HPDE6-E6E7 (cell line): ENCODE measurements around the gene PIK3R5.
"Not testable (repeated sequence)": the region's sequence is repeated elsewhere in the genome, so short reads cannot be mapped to it uniquely, and the experiment has no call there.

Experiments
- DNase-seq: peaks from one replicate; pipeline ENCODE4 v3.0.0; 2011; ENCODE audit warnings: missing footprints; ENCODE audit errors: extremely low spot score

Gene PIK3R5, protein sequence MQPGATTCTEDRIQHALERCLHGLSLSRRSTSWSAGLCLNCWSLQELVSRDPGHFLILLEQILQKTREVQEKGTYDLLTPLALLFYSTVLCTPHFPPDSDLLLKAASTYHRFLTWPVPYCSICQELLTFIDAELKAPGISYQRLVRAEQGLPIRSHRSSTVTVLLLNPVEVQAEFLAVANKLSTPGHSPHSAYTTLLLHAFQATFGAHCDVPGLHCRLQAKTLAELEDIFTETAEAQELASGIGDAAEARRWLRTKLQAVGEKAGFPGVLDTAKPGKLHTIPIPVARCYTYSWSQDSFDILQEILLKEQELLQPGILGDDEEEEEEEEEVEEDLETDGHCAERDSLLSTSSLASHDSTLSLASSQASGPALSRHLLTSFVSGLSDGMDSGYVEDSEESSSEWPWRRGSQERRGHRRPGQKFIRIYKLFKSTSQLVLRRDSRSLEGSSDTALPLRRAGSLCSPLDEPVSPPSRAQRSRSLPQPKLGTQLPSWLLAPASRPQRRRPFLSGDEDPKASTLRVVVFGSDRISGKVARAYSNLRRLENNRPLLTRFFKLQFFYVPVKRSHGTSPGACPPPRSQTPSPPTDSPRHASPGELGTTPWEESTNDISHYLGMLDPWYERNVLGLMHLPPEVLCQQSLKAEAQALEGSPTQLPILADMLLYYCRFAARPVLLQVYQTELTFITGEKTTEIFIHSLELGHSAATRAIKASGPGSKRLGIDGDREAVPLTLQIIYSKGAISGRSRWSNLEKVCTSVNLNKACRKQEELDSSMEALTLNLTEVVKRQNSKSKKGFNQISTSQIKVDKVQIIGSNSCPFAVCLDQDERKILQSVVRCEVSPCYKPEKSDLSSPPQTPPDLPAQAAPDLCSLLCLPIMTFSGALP

DNA sequence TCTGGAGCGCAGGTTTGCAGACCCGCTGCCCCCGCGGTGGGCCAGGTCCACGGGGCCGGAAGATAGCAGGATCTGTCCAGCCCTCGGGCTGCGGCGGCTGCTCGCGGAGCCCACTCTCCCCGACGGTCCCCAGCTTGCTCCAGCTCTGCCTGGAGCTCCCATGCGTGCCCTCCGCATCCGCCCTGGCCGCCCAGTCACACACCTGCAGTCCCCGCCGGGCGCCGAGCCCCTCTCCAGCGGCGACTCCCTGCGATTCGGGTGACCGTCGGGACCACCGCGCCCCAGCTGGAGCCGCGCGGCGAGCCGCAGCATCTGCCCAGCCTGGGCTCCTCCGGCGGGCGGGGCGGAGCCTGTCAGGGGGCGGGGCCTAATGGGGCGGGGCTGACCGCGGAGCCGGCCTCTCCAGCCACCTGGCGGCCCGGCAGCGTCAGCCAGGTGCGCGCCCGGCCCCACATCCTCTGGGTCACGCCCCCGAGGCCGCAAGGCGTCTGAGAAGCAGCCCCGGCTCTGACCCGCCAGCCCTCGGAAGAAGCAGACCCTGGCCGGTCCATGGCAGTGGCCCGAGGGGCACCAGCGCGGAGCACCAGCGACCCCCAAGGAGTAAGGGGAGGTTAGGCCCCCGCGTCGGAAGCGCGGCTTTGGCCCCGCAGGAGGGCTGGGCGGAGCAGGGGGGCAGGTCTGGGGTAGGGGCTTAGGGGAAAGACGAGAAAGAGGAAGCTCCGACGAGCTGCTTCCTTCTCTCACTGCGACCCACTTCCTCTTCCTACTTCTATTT lies at the start of gene PIK3R5:
Gene PIK3R5, minus strand, starts transcription at position 314 of the 775 bp plus-strand sequence. CDS start 54,213 bp downstream, outside the sequence.
- DNase-seq = no peak

DNA sequence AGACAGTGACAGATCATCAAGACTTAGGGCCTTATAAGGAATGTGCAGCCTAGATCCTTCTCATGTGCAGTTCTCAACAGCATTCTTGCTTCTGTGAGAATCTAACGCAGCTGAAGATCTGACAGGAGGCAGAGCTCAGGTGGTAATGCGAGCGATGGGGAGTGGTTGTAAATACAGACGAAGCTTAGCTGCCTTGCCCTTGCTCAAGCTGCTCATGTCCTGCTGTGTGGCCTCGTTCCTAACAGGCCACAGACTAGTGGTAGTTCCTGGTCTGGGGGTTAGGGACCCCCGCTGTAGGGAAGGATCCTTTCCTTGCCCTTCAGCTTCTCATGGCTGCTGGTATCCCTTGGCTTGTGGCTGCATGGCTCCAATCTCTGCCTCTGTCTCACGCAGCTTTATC lies 45.5 kb upstream of the PIK3R5 start:
- no peak for DNase-seq

- no peak for DNase-seq
Measured at GRCh38 chr17:9009737-9010136, 44.2 kb upstream of the PIK3R5 start.

DNA sequence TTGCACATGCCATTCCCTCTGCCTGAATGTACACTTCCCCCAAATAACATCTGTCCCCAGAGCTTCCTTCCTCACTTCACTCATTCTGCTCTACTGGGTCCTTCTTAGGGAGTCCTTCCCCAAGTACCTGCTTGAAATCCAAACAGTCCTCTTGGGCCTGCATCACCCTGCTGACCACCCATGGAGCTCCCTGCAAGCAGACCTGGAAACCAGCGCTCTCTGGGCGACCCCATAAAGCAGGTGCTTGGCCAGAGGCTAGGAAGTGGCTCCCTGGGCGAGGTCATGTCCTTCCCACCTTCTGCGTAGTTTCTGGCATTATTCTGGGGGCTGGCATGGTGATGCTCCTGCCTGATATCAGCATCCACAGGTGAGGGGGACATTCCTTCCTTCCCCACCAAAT lies 43.6 kb upstream of the PIK3R5 start:
- no peak for DNase-seq

- DNase-seq = no peak
Measured at GRCh38 chr17:9007052-9007714, 41.7 kb upstream of the PIK3R5 start.

GRCh38 chr17:9006175-9006767 lies 40.8 kb upstream of the PIK3R5 start:
- no peak for DNase-seq

- no peak for DNase-seq
Measured at GRCh38 chr17:9004961-9005285, 39.4 kb upstream of the PIK3R5 start.

DNA sequence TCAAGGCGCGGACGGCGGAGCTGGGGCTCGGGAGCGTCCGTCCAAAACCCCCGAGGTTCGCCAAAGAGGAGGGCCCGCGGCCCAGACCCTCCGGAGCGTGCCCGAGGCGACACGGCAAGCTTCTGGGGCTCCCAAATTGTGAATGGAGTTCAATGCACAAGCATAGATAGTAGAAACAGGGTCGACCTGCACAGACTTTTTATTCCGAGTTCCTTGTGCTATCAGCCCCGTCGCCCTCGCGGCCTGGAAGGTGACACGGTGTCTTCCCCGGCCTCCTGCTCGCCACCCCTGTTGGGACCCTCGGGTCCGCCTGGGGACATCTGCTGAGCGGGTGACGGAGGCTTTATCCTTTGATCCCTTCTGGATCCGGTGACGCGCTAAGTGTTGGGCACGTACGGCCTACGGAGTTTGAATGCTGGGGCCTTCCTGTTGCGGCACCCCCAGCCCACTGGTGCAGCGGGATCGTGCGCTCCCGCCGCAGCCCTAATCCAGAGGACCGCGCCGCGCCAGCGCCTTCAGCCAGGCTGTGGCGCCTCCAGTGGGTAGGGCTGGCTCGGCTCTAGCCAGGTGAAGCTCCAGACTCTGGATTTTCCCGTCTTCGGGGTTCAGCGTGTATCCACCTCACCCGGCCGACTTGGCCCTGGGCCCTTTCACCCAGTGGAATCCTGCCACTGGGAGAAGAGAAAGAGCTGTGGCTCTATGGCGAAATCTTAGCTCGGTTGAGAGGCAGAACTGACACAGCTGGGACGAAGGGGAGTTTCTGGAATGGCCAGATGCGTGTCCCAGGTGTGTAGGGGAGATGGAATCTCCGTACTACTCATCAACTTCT lies 38.8 kb upstream of the PIK3R5 start:
- DNase-seq = no peak

- no peak for DNase-seq
Measured at GRCh38 chr17:9003355-9004131, 38.0 kb upstream of the PIK3R5 start.

GRCh38 chr17:9002606-9003354 lies 37.3 kb upstream of the PIK3R5 start:
- no peak for DNase-seq

- no peak for DNase-seq
Measured at GRCh38 chr17:9002227-9002605, 36.7 kb upstream of the PIK3R5 start.

GRCh38 chr17:9001559-9001958 lies 36.1 kb upstream of the PIK3R5 start:
- no peak for DNase-seq

- no peak for DNase-seq
Measured at GRCh38 chr17:8997994-8998628, 32.6 kb upstream of the PIK3R5 start.

DNA sequence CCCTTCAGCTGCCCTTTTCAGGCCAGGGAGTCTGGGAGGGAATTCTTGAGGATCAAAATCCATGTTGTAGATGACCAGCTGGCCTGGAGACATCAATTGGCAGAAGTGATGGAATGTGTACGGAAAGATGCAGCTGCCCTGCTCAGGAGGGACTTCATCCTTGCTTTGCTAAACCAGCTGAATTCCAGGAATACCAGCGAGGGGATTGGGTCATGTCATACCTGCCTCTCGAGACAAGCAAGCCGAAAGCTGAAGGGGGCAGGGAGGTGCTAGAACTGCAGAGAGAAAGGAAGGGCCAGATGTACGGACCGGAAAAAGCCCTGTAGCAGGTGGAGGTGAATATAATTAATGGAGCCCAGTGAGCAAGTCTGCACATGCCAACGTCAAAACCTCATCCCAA lies 30.2 kb upstream of the PIK3R5 start:
- DNase-seq = no peak

DNA sequence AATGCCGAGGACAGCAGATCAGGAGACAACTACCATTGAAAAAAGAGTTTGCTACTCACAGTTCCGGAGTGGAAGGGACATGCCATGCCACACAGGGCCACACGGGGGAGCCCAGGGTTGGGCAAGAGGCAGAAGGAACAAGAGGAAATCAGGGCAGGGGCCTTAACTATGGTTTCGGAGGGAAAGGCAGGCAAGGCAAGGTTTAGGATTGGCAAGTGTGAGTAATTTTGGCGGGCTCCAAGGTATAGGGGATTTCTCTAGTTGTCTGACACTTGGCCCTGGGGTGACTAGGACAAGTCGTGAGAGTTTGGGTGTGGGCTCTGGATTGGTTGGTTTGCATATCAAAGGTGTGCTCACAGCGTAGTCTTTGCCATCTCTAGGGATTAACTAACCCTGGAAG lies 28.8 kb upstream of the PIK3R5 start:
- peak; percentile 22 for DNase-seq

GRCh38 chr17:8991514-8992285 lies 26.2 kb upstream of the PIK3R5 start:
- DNase-seq = peak; percentile 7

DNA sequence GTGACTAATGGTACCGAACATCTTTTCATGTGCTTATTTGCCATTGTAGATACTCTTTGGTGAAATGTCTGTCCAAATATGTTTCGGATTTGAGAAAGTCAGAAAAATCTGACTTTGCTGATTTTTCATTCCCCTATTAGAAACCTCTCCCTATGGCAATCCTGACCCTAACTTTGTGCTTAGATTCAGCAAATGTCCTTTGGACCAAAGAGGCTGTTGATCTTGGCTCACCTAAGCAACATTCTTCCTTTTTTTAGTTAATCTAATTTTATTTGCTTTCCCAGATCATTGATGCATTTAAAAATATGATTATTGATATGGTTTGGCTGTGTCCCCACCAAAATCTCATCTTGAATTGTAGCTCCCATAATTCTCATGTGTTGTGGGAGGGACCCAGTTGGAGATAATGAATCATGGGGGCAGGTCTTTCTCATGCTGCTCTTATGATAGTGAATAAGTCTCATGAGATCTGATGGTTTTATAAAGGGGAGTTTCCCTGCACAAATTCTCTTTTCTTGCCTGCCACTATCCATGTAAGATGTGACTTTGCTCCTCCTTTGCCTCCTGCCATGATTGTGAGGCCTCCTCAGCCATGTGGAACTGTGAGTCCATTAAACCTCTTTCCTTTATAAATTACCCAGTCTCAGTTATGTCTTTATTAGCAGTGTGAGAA lies 22.9 kb upstream of the PIK3R5 start:
- DNase-seq = not testable (repeated sequence)
